Activated naive CD4-positive, alpha-beta T cell treated with anti-CD3 and anti-CD28 coated beads, Interleukin-2, amount 50 U/mL, for 72 hours (primary cell): ENCODE data around the gene CCDC33. TPM values are rescaled to one million over a fixed set of nuclear protein-coding genes. Genes with fewer than 3 reads are reported as not detected.

Experiments
- ATAC-seq, 2 donors: fragments of 150-1000 bp; cut with Tn5 transposase; 2 replicates each; pipeline ENCODE4 v1.10.0; 2021; ENCODE audit warnings: mild to moderate bottlenecking in 2 of 2, moderate library complexity in 2 of 2
- DNase-seq, 2 donors: peaks; one replicate each; pipeline ENCODE4 v3.0.0; 2021 to 2022; ENCODE audit warnings: low spot score in 2 of 2
- H3K27ac Mint-ChIP-seq, 2 donors: one replicate each; pipeline ENCODE4 v1.8.0; 2022; ENCODE audit warnings: mild to moderate bottlenecking in 2 of 2, mixed read lengths in 2 of 2
- H3K36me3 Mint-ChIP-seq, 2 donors: one replicate each; pipeline ENCODE4 v1.8.0; 2022; ENCODE audit warnings: mixed read lengths in 2 of 2
- H3K9me3 Mint-ChIP-seq, 2 donors: one replicate each; pipeline ENCODE4 v1.8.0; 2022; ENCODE audit warnings: mixed read lengths in 2 of 2
- total RNA-seq, 2 donors: library from RNA; stranded (reverse); gene quantifications; one replicate each; pipeline ENCODE4 v1.2.3, GENCODE V29; 2022

CCDC33 gene
- total RNA-seq, 2 donors from 2014 or later: not detected

DNA sequence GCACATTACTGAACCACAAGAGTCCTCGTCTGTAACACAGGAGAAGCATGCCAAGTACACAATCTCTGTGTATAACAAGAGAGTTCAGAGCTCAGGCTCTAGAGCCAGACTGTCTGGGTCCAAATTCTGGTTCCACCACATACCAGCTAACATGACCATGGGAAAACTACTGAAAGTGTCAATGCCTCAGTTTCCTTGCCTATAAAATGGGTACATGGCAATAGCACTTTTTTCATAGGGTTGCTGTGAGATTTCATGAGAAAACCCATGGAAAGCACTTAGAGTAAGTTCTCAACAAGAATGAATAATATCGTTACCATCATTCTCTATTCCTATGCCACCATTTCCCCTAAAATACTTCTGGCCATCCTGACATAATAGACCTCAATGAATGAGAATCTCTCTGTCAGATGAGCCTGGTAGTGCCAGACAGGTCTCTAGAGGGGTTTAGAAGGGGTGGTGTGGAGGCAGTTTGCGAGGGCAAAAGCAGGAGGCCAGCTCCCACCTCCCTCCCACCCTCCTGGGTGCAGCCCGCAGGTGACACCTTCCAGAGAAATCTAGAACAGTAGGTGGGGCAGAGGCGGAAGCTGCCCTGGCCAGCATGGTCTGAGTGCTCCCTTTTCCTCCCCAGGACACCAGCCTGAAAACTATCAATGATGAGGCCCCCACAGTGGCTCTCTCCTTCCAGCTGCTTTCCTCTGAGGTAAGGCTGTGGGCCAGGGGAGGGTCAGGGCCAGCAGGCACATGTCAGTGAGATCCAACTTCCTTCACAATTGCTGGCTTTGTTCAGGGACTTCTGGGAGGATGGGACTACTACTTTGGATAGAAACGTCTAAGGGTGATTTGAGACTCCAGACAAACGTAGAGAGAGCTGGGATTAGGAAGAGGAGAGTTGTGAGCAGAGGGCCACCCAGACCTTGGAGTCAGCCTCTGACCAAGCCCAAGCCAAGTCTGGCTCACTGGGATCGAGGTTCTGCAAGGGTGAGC lies 45.3 kb downstream of the CCDC33 start:
- DNase-seq (no peak), ATAC-seq (no peak)
- H3K27ac Mint-ChIP-seq: no peak overlapping the region
- H3K9me3 Mint-ChIP-seq: no peaks in the 10 kb centered on the region
- no peaks in the 10 kb centered on the region for H3K36me3 Mint-ChIP-seq

DNA sequence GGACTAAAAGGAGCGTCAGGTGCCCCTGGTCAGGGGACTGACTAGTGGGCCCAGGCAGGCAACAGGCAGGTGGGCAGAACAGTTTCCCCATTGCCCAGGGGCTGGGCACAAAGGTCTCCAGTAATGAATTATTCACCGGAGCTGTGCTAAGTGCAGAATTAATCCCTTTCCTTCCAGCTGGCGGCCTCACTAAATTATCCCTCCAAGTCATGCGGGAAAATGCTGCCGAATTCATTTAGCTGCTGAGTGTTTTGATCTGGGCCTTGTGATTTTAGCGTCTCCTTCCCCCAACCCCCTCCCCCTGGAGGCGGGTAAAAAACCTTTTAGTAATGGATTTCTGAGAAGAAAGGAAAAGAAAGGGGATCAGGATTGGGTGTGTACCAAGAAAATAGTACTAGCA lies 47.2 kb downstream of the CCDC33 start:
- H3K27ac Mint-ChIP-seq: no peak overlapping the region
- ATAC-seq (no peak), DNase-seq (no peak)
- H3K9me3 Mint-ChIP-seq: no peaks in the 10 kb centered on the region
- H3K36me3 Mint-ChIP-seq: no peaks in the 10 kb centered on the region

DNA sequence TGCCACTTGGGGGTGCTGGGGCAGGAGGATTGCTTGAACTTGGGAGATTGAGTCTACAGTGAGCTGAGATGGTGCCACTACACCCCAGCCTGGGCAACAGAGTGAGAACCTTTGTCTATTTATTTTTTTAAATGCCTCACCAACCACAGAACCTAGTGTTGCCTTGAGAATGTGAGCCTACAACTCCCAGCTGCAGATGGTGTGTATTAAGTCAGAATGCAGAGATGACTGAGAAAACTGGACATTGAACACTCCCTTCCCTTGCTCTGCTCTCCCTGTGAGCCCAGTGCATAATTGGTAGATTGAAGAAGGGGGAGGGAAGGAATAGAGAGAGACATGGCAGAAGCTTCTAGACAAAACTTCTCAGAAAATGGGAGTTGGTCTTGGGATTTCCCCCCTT lies 53.5 kb downstream of the CCDC33 start:
- peaks cover 0 to 6% of the 10 kb centered on the region in 2 donors for H3K9me3 Mint-ChIP-seq
- H3K36me3 Mint-ChIP-seq: no peaks in the 10 kb centered on the region
- DNase-seq (no peak), ATAC-seq (no peak)
- no peak overlapping the region for H3K27ac Mint-ChIP-seq

DNA sequence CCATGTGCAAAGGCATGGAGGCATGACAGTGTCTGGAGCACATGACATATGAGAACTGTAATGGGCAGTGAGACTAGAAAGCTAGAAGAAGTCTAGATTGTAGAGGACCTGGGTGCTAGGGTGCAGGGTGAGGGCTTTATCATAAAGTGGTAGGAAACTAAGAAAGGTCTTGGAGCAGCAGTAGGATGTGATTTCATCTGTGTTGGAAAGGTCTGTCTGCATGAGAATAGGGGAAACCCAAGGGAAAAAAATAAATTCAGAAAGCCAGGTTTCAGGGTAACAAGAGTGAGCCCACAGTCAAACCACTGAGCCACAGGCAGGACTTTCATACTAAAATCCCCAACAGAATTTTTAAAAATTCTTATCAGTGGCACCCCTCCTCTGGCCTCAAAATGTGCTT lies 54.5 kb downstream of the CCDC33 start:
- ATAC-seq: peak in 1 of 2 donors; percentile 65
- peaks cover 0 to 11% of the 10 kb centered on the region in 2 donors for H3K9me3 Mint-ChIP-seq
- no peak overlapping the region for H3K27ac Mint-ChIP-seq
- no peak for DNase-seq
- H3K36me3 Mint-ChIP-seq: no peaks in the 10 kb centered on the region

DNA sequence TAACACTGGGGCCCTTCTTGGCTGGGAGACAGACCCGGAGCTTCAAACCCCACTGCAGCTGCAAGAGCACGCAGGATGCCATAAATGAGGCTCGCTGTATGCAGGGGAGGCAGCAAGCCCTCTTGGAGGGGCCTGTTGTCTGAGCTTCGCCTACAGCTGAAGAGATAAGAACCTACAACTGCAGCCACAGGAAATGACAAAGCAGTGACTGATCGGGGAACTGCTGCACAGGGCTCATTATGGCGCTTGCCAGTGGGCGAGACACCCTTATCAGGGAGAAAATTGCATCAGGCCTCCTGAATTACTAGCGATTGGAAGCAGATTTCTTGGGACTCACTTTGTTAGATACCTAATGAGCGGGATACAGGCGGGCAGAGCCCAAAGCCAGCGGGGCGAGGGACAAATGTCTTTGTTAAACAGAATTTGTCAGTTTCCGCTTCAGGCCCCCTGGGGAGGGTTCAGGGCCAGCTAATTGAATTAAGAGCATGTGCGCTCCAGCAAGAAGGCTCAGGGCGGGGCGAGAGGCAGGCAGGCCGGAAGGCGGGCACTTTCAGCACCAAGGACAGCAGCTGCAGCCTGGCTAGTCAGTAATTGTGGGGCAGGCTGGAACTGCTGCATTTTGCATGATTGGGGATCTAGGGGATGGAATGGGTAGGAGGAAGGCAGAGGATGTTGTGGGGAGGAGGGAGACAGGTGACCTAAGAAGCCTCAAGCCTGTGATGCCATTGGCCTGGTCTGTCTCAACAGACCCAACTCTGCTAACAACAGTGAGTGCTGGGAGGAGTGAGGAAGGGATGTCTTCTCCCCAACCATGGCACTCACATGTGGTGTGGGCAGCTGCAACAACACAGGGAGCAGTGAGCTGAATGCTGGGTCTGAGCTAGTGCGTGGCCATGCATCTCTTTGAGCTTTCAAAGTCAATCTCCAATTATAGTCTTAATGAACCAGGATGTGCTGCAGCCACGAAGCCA lies 55.3 kb downstream of the CCDC33 start:
- Mint-ChIP-seq H3K27ac (no peak overlapping the region), H3K9me3 (peaks cover 0 to 11% of the 10 kb centered on the region in 2 donors), H3K36me3 (no peaks in the 10 kb centered on the region)
- peak; percentile 63 to 83 for DNase-seq
- ATAC-seq: peak; percentile 78 to 84

DNA sequence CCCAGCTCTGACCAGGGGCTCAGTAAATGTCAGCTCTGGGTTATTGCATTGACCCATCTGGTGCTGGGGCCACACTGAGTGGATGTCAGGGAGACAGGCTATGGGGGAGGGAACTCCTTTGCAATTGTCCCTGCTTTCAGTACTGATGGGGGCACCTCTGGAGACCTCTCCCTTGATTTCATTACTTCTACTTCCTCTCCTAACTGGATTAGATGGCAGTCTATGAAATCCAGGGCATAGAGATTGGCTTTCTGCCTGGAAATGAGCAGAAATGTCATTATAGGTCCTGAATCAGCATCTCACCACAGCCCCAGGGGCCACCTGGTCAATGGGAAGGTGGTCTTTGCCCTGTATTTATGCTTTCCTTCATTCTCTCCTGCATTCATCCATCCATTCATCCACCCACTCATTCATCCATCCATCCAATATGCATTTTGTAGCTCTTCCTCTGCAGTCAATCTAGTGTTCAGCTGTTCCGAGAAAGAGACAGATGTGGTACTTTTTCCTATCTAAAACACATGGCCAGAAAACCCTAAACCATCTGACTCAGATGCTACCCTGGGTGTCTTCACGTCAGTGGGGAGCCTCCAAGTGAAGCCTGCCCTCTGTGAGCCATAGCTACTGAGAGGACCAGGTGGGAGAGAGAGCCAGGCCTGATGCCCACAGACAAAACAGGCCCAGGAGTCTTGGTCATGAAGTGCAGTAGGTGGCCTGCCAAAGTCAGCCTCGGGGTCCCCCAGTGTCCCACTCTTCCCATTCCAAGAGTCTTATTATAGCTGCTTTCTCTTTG lies 57.1 kb downstream of the CCDC33 start:
- no peak for DNase-seq
- ATAC-seq: no peak
- no peak overlapping the region for H3K27ac Mint-ChIP-seq
- peaks cover 0 to 11% of the 10 kb centered on the region in 2 donors for H3K9me3 Mint-ChIP-seq
- no peaks in the 10 kb centered on the region for H3K36me3 Mint-ChIP-seq

DNA sequence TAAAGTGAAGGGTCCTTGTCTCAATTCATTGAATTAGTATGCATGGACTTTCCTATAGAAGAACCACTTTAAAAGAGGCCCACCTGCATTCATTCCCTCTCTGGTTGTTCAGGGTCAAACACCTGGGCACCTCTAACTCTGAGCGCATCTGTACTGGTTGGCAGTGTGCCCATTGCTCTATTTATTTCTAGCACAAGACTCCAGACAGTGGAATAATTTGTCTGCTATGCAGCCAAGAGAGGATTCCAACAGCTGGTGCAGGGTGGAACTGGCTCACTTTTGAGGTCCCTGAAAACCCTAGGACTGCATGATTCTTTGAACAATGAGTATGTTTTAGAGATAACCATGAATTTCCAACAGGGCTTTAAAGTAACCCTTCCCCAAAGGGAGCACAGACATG lies 57.9 kb downstream of the CCDC33 start:
- DNase-seq (no peak), ATAC-seq (no peak)
- H3K36me3 Mint-ChIP-seq: no peaks in the 10 kb centered on the region
- no peak overlapping the region for H3K27ac Mint-ChIP-seq
- H3K9me3 Mint-ChIP-seq: peaks cover 0 to 11% of the 10 kb centered on the region in 2 donors

DNA sequence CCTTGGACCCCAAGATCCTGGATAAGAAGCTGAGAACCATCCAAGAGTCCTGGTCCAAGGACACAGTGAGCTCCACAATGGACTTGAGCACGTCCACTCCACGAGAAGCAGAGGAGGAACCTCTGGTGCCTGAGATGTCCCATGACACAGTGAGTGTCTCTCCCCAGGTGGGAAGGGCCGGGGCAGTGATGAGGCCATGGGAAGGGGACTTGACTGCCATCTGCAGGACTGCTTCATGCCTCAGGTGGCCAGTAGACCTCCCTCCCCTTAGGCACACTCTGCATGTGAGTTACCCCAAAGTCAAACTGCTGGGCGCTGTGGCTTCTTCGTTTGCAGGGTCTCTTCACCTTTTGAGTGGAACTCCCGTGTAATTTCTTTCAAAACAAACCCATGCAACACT lies 59.7 kb downstream of the CCDC33 start:
- DNase-seq: no peak
- H3K27ac Mint-ChIP-seq: no peak overlapping the region

DNA sequence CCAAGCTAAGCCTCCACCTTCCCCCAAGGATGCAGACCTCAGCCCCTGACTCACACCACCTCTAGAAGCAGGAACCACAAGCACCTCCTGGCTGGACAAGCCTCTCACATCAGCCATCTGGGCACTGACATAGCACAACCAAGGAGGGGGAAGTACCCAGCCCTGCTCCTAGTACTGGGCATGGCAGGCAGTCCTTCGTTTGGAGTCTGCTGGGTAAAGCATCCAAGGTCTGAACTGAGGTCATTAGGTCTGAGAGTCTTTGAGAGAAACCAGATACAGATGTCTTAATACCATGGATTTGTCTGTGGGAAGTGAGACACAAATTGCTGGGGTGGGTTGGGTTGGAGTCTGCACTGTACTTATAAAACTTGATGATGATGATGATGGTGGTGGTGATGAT lies 61.8 kb downstream of the CCDC33 start:
- peaks cover 0 to 5% of the 10 kb centered on the region in 2 donors for H3K9me3 Mint-ChIP-seq
- no peak for DNase-seq
- no peak overlapping the region for H3K27ac Mint-ChIP-seq
- no peaks in the 10 kb centered on the region for H3K36me3 Mint-ChIP-seq
- ATAC-seq: peak in 1 of 2 donors; percentile 62

More for the DNA sequence above, 59.7 kb downstream of the CCDC33 start:
- peaks cover 0 to 11% of the 10 kb centered on the region in 2 donors for H3K9me3 Mint-ChIP-seq
- ATAC-seq: no peak
- H3K36me3 Mint-ChIP-seq: no peaks in the 10 kb centered on the region

DNA sequence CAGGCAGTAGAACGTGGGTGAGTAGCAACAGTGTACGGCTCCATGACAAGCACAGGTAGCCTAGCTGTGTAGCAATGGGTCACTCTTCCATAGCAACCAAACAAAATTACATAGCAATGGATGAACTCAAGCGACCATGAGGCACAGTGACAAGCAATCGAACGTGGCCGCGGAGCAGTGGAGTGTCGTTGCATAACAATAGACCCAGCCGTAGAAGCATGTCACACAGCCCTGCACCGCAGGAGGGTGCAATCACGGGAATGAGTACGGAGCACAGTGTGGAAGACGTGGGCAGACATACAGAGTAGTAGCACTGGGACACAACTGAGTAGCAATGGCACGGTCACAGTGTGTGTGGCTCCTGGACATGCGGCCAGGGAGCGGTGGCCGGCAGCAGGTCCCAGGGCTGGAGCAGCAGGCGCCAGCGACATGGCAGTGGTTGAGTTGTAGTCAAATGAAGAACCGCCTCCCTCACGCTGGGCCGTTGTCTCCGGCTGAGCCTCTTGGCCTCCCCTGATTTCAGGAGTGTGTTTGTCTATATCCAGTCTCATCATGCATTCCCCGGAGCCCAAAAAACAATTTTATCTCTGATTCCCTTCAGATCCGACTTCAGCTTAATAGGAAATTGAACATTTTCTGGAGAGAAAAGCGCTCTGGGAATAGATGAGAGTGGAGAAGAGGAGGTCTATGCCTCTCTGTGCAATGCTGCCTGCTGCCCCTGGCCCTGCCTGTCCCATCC lies 64.1 kb downstream of the CCDC33 start:
- Mint-ChIP-seq H3K9me3 (no peaks in the 10 kb centered on the region), H3K36me3 (no peaks in the 10 kb centered on the region), H3K27ac (no peak overlapping the region)
- ATAC-seq: no peak
- no peak for DNase-seq

DNA sequence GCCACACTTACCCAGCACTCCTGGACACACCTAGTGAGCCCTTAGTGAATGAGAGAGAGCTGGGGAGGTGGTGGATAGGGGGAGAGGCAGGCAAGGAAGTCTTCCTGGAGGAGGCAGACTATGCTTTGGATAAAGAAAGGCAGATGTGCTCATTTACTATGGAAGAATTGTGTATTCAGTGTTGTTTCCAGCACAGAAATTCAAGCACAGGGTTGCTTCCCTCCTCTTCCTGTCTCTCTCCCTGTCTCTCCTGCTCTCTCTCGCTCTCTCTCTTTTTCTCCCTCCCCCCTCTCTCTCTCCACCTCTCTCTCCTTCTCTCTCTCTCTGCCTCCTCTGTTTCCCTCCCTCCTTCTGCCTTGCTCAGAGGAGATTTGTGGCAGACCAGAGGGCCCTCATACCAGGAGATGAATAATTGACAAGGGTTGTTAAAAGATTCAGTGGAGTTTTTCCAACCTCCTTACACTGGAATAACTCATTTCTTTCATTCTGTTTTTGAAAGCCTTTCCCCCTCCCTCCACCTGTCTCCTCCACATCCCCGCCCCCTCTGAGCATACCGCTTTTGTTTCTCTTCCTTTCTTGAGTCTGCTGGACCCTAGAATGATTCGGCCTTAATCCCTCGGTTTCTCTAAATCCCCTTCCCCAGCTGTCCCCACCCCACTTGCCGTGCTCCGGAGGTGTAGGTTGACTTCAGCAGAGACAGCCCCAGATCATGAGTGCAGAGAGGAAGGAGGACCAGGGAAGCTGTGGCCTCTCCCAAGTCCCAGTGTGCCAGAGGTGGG lies 65.6 kb downstream of the CCDC33 start:
- DNase-seq (no peak), ATAC-seq (no peak)
- Mint-ChIP-seq H3K27ac (no peak overlapping the region), H3K36me3 (no peaks in the 10 kb centered on the region), H3K9me3 (no peaks in the 10 kb centered on the region)

DNA sequence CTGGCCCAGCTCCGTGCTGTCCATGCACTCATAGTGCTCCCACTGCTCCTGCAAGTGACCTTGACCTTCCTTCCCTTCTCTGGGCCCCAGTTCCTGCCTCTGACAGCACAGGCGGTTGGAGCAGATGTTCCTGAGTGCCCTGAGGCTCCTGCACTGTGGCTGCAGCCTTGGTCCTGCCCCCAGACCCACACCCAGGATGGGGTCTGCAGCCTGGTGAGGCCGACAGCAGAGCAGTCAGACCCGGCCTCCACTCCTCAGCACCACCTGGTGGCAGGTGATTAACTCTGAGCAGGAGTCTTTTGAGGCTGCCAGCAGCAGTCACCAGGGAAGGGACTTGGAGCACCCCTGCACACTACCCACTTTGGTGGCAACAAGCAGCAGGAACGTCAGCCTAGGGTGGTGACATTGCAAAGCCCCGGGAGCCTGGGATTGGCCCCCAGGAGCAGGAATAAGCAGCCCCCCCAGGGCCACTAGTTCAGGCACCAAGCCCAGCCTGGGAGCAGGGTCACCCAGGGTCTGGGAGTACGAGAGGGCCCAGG lies 66.8 kb downstream of the CCDC33 start:
- Mint-ChIP-seq H3K9me3 (no peaks in the 10 kb centered on the region), H3K36me3 (no peaks in the 10 kb centered on the region), H3K27ac (peak overlapping the region in 1 of 2 donors; percentile 26)
- ATAC-seq (peak in 1 of 2 donors; percentile 68), DNase-seq (peak in 1 of 2 donors; percentile 53)

DNA sequence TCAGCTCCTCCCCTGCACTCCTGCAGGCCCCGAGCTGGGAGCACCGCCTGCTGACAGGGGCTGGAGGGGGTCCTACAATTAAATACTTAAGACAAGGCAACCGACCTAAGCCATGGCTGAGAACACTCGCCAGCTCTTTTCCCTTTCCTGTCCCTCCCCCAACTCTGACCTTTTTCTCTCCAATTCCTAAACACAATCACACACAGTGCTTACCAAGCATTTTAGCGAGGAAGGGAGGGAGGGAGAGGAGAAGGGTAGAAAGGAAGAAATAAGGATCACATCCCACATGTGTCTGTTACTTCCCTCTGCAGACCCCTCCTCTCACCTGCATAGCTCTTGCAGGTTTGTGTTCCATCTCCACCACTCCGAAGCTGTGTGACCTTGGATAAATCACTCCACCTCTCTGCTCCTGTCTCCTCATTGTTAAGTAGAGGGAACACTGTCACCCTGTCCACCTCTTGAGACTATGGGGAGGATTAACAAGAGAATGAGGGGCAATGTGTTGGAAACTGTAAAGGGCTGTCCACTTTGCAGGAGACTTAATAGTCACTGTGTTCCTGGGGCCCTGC lies 67.7 kb downstream of the CCDC33 start:
- no peaks in the 10 kb centered on the region for H3K36me3 Mint-ChIP-seq
- ATAC-seq: no peak
- no peaks in the 10 kb centered on the region for H3K9me3 Mint-ChIP-seq
- no peak for DNase-seq
- no peak overlapping the region for H3K27ac Mint-ChIP-seq

DNA sequence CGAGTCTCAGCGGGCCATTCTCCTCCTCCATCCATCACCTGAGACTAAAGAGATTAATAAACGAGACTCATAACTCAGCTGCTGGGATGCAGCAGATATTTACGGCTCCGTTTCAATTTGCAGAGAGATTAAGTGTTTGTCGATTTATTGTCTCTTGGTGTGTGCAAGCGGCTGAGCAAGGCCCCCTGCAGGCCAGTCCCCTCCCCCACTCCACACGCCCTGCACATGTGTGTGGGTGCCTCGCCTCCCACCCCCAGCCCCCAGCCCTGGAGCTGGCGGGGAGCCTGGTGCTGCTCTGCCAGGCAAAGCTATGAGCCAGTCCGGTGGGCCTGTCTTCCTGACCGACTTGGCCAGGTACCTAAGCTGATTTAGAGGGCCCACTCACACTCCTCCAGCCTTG lies 68.3 kb downstream of the CCDC33 start:
- no peak for ATAC-seq
- Mint-ChIP-seq H3K36me3 (no peaks in the 10 kb centered on the region), H3K27ac (no peak overlapping the region), H3K9me3 (no peaks in the 10 kb centered on the region)
- no peak for DNase-seq

DNA sequence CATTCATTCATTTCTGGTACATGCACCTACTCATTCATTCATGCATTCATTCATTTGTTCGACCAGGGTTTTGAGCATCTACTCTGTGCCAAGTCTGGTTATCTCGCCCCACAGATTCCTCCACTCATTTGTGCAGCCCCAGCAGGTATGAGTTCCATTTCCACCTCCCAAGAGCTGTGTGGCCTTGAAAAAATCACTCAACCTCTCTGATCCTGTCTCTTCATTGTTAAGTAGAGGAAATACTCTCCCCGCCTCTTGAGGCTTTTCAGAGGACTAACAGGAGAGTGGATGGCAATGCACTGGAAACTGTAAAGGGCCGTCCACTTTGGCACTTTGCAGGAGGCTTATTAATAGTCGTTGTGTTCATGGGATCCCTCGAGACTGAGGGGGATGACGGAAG lies 69.6 kb downstream of the CCDC33 start:
- Mint-ChIP-seq H3K36me3 (no peaks in the 10 kb centered on the region), H3K9me3 (no peaks in the 10 kb centered on the region), H3K27ac (no peak overlapping the region)
- DNase-seq (no peak), ATAC-seq (no peak)
